SK-N-MC (cell line): ENCODE results near the gene DSTN.
A peak's percentile ranks its signal among the peaks of the same experiment; 100 is the strongest.

Experiments used
- DNase-seq: peaks from one replicate; pipeline ENCODE4 v3.0.0-alpha.2; 2011; ENCODE audit warnings: low read depth, low spot score
- H3K27ac ChIP-seq: fragments of 200-600 bp; sonication (generic); 2 replicates; pipeline ENCODE4 v1.5.1; 2016; ENCODE audit warnings: mixed run types
- H3K36me3 ChIP-seq: fragments of 200-600 bp; sonication (generic); 2 replicates; pipeline ENCODE4 v1.6.1; 2017; ENCODE audit warnings: antibody characterized with exemption, low read length, mixed read lengths; ENCODE audit not compliant: insufficient read depth
- H3K4me3 ChIP-seq: fragments of 200-600 bp; sonication (generic); 2 replicates; pipeline ENCODE4 v1.5.1; 2016
- H3K9ac ChIP-seq: fragments of 200-600 bp; sonication (generic); 2 replicates; pipeline ENCODE4 v1.8.0; 2017; ENCODE audit warnings: mixed run types, mixed read lengths; ENCODE audit not compliant: insufficient read length
- H3K9me3 ChIP-seq: fragments of 200-600 bp; sonication (generic); 2 replicates; pipeline ENCODE4 v1.6.1; 2017; ENCODE audit warnings: low read depth, mild to moderate bottlenecking, antibody characterized with exemption, low read length, moderate library complexity, mixed read lengths
- EZH2 ChIP-seq: fragments of 200-600 bp; sonication (generic); IDR thresholded peaks from one replicate; pipeline ENCODE4 v1.6.1; 2017; ENCODE audit warnings: antibody characterized with exemption
- FOXP2 ChIP-seq: optimal IDR thresholded peaks from 2 replicates; pipeline ENCODE3; 2011; ENCODE audit warnings: mild to moderate bottlenecking, moderate library complexity; ENCODE audit not compliant: insufficient read depth; ENCODE audit errors: extremely low read length, control extremely low read depth
- POLR2AphosphoS5 ChIP-seq: IDR thresholded peaks from 2 replicates; pipeline ENCODE4 v1.6.1; 2012; ENCODE audit warnings: mild to moderate bottlenecking, low read depth, low read length, borderline replicate concordance

DSTN gene

DNA sequence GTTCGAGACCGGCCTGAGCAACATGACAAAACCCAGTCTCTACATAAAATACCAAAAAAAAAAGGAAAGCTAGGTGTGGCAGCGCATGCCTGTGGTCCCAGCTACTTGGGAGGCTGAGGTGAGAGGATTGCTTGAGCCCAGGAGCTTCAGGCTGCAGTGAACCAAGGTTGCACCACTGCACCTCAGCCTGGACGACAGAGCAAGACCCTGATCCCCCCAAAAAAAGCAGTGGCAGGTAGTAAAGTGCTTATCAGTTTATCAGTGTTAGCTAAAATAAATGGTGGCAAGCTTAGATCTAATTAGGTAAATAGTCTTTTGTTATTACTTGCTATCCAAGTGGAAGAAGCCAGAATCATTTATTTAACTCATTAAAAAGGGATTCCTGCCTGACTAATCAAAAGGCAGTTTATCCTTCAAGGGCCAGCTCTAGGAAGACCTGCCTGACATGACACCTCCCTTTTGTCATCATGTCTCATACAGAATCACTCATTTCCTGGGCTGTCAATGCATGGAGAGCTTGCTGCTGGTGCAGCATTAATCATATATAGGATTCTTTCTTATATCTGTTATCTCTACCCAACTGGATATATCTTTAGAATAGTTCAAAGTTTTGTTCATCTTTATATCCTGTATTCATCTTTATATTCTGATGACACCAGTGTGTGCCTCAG lies 9.6 kb downstream of the DSTN start:
- no peak for TF ChIP-seq EZH2
- no peak for TF ChIP-seq FOXP2
- TF ChIP-seq POLR2AphosphoS5: no peak
- no peak for DNase-seq
- no peak overlapping the region for H3K4me3 ChIP-seq
- H3K9ac ChIP-seq: no peak overlapping the region
- no peaks in the 10 kb centered on the region for H3K9me3 ChIP-seq
- no peak overlapping the region for H3K27ac ChIP-seq
- H3K36me3 ChIP-seq: no peaks in the 10 kb centered on the region

DNA sequence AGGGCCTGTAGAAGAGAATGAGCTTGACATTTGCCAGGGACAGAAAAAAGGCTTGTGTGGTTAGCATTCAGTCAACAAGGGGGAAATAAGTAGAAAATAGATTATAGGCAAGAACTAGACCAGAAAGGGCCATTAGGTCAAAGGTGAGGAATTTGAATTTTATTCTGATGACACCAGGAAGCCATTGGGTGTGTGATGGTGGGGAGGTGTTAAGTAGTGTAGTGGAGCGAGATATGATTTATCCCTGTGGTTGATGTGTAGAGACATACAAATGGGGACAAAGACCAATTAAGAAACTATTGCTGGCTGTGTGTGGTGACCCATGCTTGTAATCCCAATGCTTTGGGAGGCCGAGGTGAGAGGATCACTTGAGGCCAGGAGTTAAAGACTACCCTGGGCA lies 11.0 kb downstream of the DSTN start:
- TF ChIP-seq EZH2 (no peak), FOXP2 (no peak), POLR2AphosphoS5 (no peak)
- Histone ChIP-seq H3K9ac (no peak overlapping the region), H3K27ac (no peak overlapping the region), H3K9me3 (no peaks in the 10 kb centered on the region), H3K4me3 (no peak overlapping the region), H3K36me3 (no peaks in the 10 kb centered on the region)
- no peak for DNase-seq

DNA sequence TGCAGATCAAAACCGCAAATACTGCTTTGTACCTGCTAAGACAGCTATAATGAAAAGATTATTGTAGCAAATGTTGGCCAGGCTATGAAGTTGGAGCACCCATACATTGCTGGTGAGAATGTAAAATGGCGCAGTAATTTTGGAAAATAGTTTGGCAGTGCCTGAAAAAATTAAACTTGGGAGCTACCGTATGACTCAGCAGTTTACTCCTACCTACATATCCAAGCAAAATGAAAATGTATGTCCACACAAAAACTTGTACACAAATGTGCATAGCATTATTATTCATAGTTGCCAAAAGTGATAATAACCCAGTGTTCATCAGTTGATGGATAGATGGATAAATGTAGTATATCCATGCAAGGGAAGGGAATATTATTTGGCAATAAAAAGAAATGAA lies 13.3 kb downstream of the DSTN start:
- no peaks in the 10 kb centered on the region for H3K36me3 ChIP-seq
- H3K9ac ChIP-seq: no peak overlapping the region
- no peak overlapping the region for H3K27ac ChIP-seq
- TF ChIP-seq EZH2: no peak
- no peak for TF ChIP-seq POLR2AphosphoS5
- TF ChIP-seq FOXP2: no peak
- no peak overlapping the region for H3K4me3 ChIP-seq
- no peak for DNase-seq
- no peaks in the 10 kb centered on the region for H3K9me3 ChIP-seq

DNA sequence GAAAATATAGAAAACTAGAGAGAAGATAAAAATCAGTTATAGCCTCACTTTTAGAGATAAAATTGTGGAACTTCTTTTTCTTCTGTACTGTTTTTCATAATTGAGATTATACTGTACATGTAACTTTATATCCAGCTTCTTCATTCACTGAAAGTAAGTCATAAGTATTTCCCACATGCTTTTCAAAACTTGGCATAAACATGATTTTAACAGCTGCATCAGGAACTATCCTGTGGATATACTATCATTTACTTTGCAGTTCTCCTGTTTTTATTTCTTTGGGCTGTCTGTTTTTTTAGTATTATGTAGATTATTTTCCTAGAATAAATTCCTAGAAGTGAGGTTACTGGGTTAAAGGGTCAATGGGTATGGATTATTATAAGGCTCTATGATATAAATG lies 14.8 kb downstream of the DSTN start:
- H3K9ac ChIP-seq: no peak overlapping the region
- no peak overlapping the region for H3K27ac ChIP-seq
- DNase-seq: no peak
- H3K36me3 ChIP-seq: no peaks in the 10 kb centered on the region
- no peak overlapping the region for H3K4me3 ChIP-seq
- no peak for TF ChIP-seq EZH2
- TF ChIP-seq FOXP2: no peak
- TF ChIP-seq POLR2AphosphoS5: no peak
- no peaks in the 10 kb centered on the region for H3K9me3 ChIP-seq

DNA sequence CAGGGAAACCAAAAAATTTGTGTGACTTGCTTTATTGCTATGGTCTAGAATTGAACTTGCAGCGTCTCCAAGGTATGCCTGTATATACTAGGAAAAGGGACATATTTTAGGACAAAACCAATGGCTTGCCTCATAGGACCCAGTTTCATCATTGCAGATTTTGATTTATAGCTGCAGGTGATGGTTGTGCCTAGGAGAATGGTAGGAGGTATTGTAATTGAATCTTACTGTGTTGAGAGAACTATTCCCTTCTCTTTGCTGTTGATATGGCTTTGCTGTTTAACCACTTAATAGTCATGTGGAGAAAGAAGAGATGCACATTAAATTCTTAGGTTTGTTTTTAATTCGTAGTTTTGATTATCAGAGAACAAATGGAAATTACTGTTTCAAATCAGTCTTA lies 16.4 kb downstream of the DSTN start:
- Histone ChIP-seq H3K9ac (no peak overlapping the region), H3K9me3 (no peaks in the 10 kb centered on the region), H3K4me3 (no peak overlapping the region), H3K36me3 (no peaks in the 10 kb centered on the region), H3K27ac (no peak overlapping the region)
- no peak for TF ChIP-seq FOXP2
- no peak for TF ChIP-seq EZH2
- no peak for TF ChIP-seq POLR2AphosphoS5
- DNase-seq: no peak

DNA sequence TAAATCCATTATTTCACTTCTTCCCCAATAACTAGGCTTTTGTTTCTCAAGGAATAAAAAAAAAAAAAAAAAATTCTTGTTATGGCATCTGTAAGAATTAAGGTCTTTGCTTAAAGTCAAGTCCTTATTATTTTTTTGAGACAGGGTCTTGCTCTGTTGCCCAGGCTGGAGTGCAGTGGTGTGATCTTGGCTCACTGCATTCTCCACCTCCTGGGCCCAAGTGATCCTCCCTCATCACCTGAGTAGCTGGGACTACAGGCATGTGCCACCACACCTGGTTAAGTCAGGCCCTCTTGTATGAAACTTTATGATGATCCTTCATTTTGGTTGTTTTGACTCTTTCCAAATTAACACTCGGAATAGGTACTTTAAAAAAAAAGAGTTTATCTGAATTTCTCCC lies 17.3 kb downstream of the DSTN start:
- no peak for DNase-seq
- no peak for TF ChIP-seq FOXP2
- Histone ChIP-seq H3K9ac (no peak overlapping the region), H3K4me3 (no peak overlapping the region), H3K27ac (no peak overlapping the region), H3K36me3 (no peaks in the 10 kb centered on the region), H3K9me3 (no peaks in the 10 kb centered on the region)

DNA sequence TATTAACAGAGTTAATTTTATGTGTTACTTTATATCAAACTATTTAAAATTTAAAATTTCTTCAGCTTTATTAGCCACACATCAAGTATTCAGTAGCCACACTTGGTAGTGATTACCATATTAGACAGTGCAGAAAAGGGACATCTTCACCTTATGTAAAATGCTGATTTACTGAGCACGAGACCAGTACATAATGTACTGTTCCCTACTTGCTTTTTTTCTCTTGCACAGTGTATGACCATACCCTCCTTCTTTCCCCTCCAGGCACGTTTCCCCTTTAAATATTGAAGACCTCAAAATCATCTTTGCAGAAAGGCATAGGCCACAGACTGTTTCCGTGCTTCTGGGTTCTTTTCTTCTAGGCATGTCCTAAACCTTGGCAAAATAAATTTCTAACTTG lies 17.9 kb downstream of the DSTN start:
- H3K9ac ChIP-seq: no peak overlapping the region
- no peaks in the 10 kb centered on the region for H3K36me3 ChIP-seq
- no peak overlapping the region for H3K4me3 ChIP-seq
- no peak overlapping the region for H3K27ac ChIP-seq
- TF ChIP-seq POLR2AphosphoS5 (no peak), EZH2 (no peak), FOXP2 (no peak)
- no peak for DNase-seq
- H3K9me3 ChIP-seq: no peaks in the 10 kb centered on the region

DNA sequence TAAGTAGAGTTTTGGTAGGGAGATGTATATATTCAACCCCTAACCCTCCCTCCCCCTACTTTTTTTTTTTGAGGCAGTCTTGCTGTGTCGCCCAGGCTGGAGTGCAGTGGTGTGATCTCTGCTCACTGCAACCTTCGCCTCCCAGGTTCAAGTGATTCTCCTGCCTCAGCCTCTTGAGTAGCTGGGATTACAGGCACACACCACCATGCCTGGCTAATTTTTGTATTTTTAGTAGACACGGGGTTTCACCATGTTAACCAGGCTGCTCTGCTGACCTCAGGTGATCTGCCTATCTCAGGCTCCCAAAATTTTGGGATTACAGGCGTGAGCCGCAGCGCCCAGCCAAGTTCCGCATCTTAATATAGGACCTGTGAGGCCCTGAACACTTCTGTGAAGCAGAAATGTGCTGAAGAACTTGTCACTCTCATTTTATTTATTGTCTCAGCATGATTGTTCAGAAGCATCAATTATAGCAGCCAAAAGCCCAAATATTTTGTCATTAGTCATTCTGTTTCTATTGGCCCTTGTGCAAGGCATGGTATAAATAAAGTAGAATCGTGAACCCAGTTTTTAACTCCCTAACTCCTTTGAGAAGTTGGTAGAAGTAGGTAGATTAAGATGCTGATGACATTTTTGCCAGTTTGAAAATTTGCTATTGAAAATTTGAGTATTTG lies 19.4 kb downstream of the DSTN start:
- no peak for DNase-seq
- Histone ChIP-seq H3K4me3 (no peak overlapping the region), H3K9ac (no peak overlapping the region), H3K9me3 (no peaks in the 10 kb centered on the region), H3K36me3 (no peaks in the 10 kb centered on the region), H3K27ac (no peak overlapping the region)
- no peak for TF ChIP-seq POLR2AphosphoS5
- no peak for TF ChIP-seq FOXP2
- no peak for TF ChIP-seq EZH2

DNA sequence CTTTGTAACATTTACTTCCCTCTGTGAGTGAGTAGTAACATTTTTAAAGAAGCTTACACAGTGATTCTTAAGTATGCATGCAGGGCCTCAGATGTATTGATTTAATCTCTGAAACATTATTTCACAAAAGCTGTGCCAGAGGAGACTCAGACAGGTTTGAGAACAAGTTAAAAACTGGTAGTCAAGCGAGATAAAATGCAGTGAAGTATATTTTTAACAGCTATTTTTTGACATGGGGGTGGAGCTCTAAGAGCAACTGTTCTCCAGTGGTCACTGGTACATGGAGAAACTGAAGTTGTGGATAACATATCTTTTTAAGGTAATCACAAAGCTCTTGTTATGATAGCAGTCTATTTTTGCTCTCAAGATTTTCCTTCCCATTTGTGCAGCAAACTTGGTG lies 20.4 kb downstream of the DSTN start:
- H3K4me3 ChIP-seq: no peak overlapping the region
- DNase-seq: no peak
- TF ChIP-seq FOXP2 (no peak), EZH2 (no peak), POLR2AphosphoS5 (no peak)
- peak overlapping the region; percentile 2 for H3K9ac ChIP-seq
- no peaks in the 10 kb centered on the region for H3K9me3 ChIP-seq
- H3K36me3 ChIP-seq: no peaks in the 10 kb centered on the region
- no peak overlapping the region for H3K27ac ChIP-seq
